Tibial artery (tissue), 4 donors: ENCODE measurements around the gene CD164L2.
A peak's percentile ranks its signal among the peaks of the same experiment; 100 is the strongest.

Experiments
- DNase-seq, 2 donors: peaks; one replicate each; pipeline ENCODE4 v3.0.0-alpha.2; 2019
- H3K27ac ChIP-seq, 2 donors: fragments of 200-600 bp; sonication (generic) in 1 of 2; 1 replicate in 1 of 2; 2 replicates in 1 of 2; pipeline ENCODE4 v1.5.1; 2018 to 2019; ENCODE audit warnings: mild to moderate bottlenecking in 1 of 2
- H3K27me3 ChIP-seq, 2 donors: fragments of 200-600 bp; sonication (generic) in 1 of 2; one replicate each; pipeline versions ENCODE4 v1.5.1 to v1.6.0; 2016 to 2019
- H3K36me3 ChIP-seq, 3 donors: fragments of 200-600 bp; sonication (generic) in 2 of 3; one replicate each; pipeline ENCODE4 v1.5.1; 2016 to 2019; ENCODE audit warnings: mild to moderate bottlenecking in 2 of 3
- H3K4me1 ChIP-seq, 4 donors: fragments of 200-600 bp; sonication (generic) in 2 of 4; 1 replicate in 3 of 4; 2 replicates in 1 of 4; pipeline ENCODE4 v1.5.1; 2016 to 2019
- H3K4me3 ChIP-seq, 2 donors: fragments of 200-600 bp; sonication (generic) in 1 of 2; 1 replicate in 1 of 2; 2 replicates in 1 of 2; pipeline ENCODE4 v1.5.1; 2018 to 2019; ENCODE audit warnings: mild to moderate bottlenecking in 2 of 2
- H3K9me3 ChIP-seq, 3 donors: fragments of 200-600 bp; sonication (generic) in 1 of 3; one replicate each; pipeline ENCODE4 v1.5.1; 2016 to 2019
- CTCF ChIP-seq, 2 experiments: fragments of 200-600 bp in 1 of 2; fragments of 450-650 bp in 1 of 2; IDR thresholded peaks; one replicate each; pipeline ENCODE4 v1.5.1; 2017 to 2019; ENCODE audit warnings: antibody characterized with exemption in 2 of 2, mild to moderate bottlenecking in 1 of 2, moderate library complexity in 1 of 2
- intact Hi-C: fragments of 100-400 bp; cut with DNase I; formaldehyde crosslinking; loops from one replicate; pipeline ENCODE4 v1.15.0; 2023; ENCODE audit warnings: low total_unique reads

CD164L2 gene

GRCh38 chr1:27417713-27418112 lies 34.6 kb upstream of the CD164L2 start:
- no peak for TF ChIP-seq CTCF (IDR thresholded peaks at IDR 0.05)
- no peak for DNase-seq
- H3K4me1 ChIP-seq: peaks cover 8 to 74% (median 48%) of the 10 kb centered on the region in 4 donors
- H3K9me3 ChIP-seq: no peaks in the 10 kb centered on the region
- no peak overlapping the region for H3K4me3 ChIP-seq
- H3K27ac ChIP-seq: peak overlapping the region; percentile 78 to 81
- intact Hi-C loops: loop anchor here (5.0 kb wide), 1 partner anchor 185 kb away; the partner anchor contains the start of gene AHDC1
- H3K36me3 ChIP-seq: peaks cover 50 to 55% (median 51%) of the 10 kb centered on the region in 3 donors
- no peaks in the 10 kb centered on the region for H3K27me3 ChIP-seq

GRCh38 chr1:27416387-27417111 lies 33.4 kb upstream of the CD164L2 start:
- intact Hi-C loops: loop anchor here (5.0 kb wide), 1 partner anchor 186 kb away; the partner anchor contains the start of gene AHDC1
- Histone ChIP-seq H3K4me3 (no peak overlapping the region), H3K4me1 (peaks cover 8 to 62% (median 45%) of the 10 kb centered on the region in 4 donors), H3K9me3 (no peaks in the 10 kb centered on the region), H3K27me3 (no peaks in the 10 kb centered on the region), H3K36me3 (peaks cover 62 to 66% (median 63%) of the 10 kb centered on the region in 3 donors), H3K27ac (peak overlapping the region; percentile 78 to 81)
- TF ChIP-seq CTCF (IDR thresholded peaks at IDR 0.05): peak; percentile 40 to 46
- DNase-seq: no peak

GRCh38 chr1:27414091-27414490 lies 31.0 kb upstream of the CD164L2 start:
- H3K9me3 ChIP-seq: no peaks in the 10 kb centered on the region
- peaks cover 8 to 38% (median 30%) of the 10 kb centered on the region in 4 donors for H3K4me1 ChIP-seq
- DNase-seq: no peak
- H3K36me3 ChIP-seq: peaks cover 84 to 89% (median 86%) of the 10 kb centered on the region in 3 donors
- H3K27ac ChIP-seq: peak overlapping the region in 1 of 2 donors; percentile 17
- TF ChIP-seq CTCF (IDR thresholded peaks at IDR 0.05): no peak
- H3K4me3 ChIP-seq: no peak overlapping the region
- H3K27me3 ChIP-seq: no peaks in the 10 kb centered on the region
- intact Hi-C loops: loop anchor here (5.0 kb wide), 1 partner anchor 123 kb away; no protein-coding TSS in a partner anchor

DNA sequence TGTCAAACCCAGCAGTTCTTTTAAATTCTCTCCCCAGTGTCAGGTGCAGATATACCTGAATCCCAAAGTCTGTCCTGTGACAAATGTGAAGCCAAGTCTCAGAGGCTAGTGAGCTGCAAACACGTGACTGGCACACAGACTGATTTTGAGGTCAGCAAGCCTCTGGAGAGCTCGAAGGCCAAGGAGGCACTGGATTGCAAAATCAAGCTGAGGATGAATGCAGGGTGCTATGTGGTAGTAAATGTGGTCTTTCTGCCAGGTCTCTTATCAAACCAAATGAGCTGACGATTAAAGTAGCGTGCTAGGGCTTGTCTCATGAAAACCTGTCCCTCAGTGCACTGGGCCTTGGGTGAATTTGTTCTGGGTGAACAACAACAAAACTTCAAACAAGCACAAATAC lies 29.9 kb upstream of the CD164L2 start:
- no peaks in the 10 kb centered on the region for H3K27me3 ChIP-seq
- no peak overlapping the region for H3K4me3 ChIP-seq
- intact Hi-C loops: loop anchor here (5.0 kb wide), 1 partner anchor 124 kb away; no protein-coding TSS in a partner anchor
- peak overlapping the region in 1 of 2 donors; percentile 17 for H3K27ac ChIP-seq
- H3K4me1 ChIP-seq: peaks cover 6 to 27% (median 21%) of the 10 kb centered on the region in 4 donors
- no peak for TF ChIP-seq CTCF (IDR thresholded peaks at IDR 0.05)
- no peak for DNase-seq
- H3K9me3 ChIP-seq: no peaks in the 10 kb centered on the region
- H3K36me3 ChIP-seq: peaks cover 91 to 98% (median 96%) of the 10 kb centered on the region in 3 donors

DNA sequence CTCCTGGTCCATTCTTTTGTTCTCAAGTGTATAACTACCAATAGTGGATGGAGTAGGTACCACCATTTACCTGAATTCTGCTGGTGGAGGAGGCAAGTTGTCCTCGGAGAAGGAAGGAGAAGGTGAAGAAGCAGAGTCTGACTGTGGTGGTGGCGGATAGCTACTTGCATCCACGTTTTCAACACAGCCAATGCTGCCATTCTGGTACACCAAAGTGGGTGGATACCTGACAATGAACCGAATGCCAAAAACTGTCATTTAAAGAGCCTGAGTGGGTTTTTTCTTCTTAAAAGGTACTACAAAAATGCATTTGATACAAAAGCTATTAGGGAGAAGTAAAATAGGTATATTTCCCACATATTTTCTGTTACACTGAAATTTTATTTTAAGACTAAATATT lies 29.4 kb upstream of the CD164L2 start:
- no peaks in the 10 kb centered on the region for H3K27me3 ChIP-seq
- H3K27ac ChIP-seq: no peak overlapping the region
- peaks cover 93 to 98% (median 96%) of the 10 kb centered on the region in 3 donors for H3K36me3 ChIP-seq
- no peak for DNase-seq
- H3K4me1 ChIP-seq: peaks cover 1 to 22% (median 16%) of the 10 kb centered on the region in 4 donors
- intact Hi-C loops: loop anchor here (5.0 kb wide), 1 partner anchor 125 kb away; no protein-coding TSS in a partner anchor
- no peak overlapping the region for H3K4me3 ChIP-seq
- no peaks in the 10 kb centered on the region for H3K9me3 ChIP-seq
- TF ChIP-seq CTCF (IDR thresholded peaks at IDR 0.05): no peak
